ENCODE measurements around the gene PRPF8.

PRPF8 gene

GRCh38 chr17:1624650-1625049 lies 60.0 kb downstream of the PRPF8 start:
- no peak for DNase-seq

DNA sequence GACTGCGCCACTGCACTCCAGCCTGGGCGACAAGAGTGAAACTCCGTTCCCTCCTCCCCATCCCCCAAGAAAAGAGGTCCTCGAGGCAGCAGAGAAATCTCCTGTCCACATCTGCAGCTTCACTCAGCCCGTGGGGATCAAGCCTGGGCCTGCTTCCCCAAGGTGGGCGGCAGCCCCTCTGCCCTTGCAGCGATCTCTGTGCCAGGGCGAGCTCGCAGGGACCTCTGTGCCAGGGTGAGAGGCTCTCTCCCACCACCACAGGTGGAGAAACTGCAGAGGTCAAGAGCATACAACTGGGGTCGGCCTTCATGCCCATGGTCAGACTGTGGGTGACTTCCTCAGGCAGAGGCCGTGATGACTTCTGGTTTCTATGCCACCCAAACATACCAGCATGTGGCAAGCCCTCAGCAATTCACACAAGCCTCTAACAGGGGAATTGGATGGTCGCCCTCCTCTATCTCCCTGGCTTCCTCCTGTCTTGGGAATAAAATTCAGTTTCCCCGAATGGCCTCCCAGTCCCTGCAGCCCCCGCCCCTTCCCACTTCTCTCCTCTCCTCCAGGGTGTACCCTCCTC lies 61.5 kb downstream of the PRPF8 start:
- DNase-seq: no peak

- no peak for DNase-seq
Measured at GRCh38 chr17:1621273-1621954, 63.3 kb downstream of the PRPF8 start.

GRCh38 chr17:1620486-1620885 lies 64.2 kb downstream of the PRPF8 start:
- no peak for DNase-seq

DNA sequence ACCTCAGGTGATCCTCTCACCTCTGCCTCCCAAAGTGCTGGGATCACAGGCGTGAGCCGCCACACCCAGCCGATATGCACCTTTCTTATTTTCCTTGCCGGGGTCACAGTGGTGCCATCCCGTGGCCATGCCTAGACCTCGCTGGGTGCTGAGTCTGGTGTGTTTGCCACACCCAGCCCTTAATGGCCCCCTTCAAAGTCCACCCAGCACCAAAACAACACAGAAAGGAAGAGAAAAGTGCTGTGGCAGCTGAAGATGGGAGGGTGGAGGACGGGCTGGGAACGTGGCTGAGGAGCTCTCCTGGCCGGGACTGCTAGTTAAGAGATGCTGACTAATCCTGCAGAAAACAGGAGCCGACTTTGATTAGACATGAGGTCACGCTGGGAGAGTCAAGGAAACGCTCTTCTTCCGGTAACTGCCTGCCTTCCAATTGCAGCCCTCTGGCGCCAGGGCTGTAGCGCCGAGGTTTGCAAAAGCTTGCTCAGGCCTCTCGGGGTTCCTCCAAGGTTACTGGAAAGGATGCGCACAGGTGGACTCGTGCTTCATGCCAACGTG lies 67.0 kb downstream of the PRPF8 start:
- no peak for DNase-seq

DNA sequence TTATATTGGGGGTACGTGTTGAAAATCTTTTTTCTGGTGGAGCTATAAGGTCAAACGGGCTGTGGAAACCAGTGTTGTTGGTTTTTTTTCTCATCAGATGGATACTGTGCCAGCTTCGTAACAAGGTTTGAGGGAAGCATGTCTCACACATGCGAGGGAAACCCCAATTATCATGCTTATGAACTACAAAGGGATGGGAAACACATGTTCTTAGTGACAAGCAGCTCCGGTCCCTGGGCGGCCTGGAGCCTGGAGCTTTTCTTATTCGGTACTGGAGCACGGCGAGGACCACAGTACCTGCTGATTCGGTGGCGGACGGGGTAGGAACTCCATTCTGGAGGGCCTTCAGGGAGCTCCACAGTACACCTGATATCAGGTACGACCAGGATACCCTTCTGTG lies 68.6 kb downstream of the PRPF8 start:
- no peak for DNase-seq

GRCh38 chr17:1612400-1612799 lies 72.3 kb downstream of the PRPF8 start:
- no peak for DNase-seq

- no peak for DNase-seq
Measured at GRCh38 chr17:1611715-1612114, 73.0 kb downstream of the PRPF8 start.

- DNase-seq: no peak
Measured at GRCh38 chr17:1608676-1609075, 76.0 kb downstream of the PRPF8 start.

- no peak for DNase-seq
Measured at GRCh38 chr17:1607971-1608320, 76.7 kb downstream of the PRPF8 start.

DNA sequence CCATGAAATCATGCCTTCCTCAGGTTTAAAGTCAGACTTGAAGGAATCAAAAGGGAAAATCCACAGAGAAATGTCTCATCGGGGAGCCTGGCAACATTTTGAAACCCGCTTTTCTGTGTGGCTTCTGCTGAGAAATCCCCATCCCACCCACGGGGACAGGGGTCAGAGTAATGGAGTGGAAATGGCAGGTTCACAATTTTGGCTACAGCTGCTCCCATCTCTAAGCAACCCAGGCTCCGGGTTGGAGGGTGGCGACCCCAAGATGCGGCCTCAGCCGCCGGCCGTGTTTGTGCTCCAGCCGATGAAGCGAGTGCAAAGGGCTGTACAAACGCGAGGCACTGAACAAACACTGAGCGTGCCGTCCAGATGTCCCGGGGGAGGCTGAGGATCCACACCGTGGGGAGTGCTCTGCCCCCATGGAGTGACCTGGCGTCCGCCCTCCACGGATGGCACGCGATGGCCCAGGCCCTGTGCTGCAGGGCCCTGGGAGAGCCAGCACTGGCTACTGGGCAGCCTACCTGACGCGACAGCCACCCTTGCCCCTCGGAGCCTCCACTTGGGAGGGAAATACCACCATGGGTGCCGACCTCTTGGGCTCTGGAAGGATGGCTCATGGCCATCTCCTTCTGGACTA lies 78.2 kb downstream of the PRPF8 start:
- DNase-seq: no peak

GRCh38 chr17:1605681-1606351 lies 78.9 kb downstream of the PRPF8 start:
- DNase-seq: no peak

GRCh38 chr17:1604831-1605528 lies 79.7 kb downstream of the PRPF8 start:
- DNase-seq: no peak

DNA sequence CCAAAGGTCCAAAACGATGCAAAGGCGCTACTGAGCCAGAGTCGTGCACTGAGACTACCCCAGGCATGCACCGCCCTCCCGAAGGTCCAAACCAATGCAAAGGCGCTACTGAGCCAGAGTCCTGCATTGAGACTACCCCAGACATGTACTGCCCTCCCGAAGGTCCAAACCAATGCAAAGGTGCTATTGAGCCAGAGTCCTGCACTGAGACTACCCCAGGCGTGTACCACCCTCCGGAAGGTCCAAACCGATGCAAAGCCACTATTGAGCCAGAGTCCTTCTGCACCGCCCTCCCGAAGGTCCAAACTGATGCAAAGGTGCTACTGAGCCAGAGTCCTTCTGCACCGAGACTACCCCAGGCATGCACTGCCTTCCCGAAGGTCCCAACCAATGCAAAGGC lies 83.1 kb downstream of the PRPF8 start:
- no peak for DNase-seq

Measured in activated gamma-delta T cell treated with Interleukin-2 at 50 U/mL for 16 hours (primary cell).